GM10248 (cell line): ENCODE results near the gene PRRC2B.

Experiments
- CTCF ChIA-PET: fragments of 300-600 bp; sonication (Branson Sonifier 250); formaldehyde crosslinking; extraction: SDS; loops from one replicate; lab custom pipeline; 2021; ENCODE audit warnings: antibody characterized with exemption; lab: Yijun Ruan, JAX
- POLR2A ChIA-PET: fragments of 350-650 bp; sonication (Branson Sonifier 250); formaldehyde crosslinking; extraction: SDS; loops from one replicate; lab custom pipeline; 2020; ENCODE audit warnings: antibody characterized with exemption; lab: Yijun Ruan, JAX
- DNase-seq: peaks from one replicate; pipeline ENCODE4 v3.0.0; 2012; ENCODE audit errors: extremely low spot score
- CTCF ChIP-seq: IDR thresholded peaks from 2 replicates; pipeline ENCODE4 v1.5.1; 2012; ENCODE audit warnings: mild to moderate bottlenecking, low read depth; ENCODE audit errors: extremely low read depth, missing control alignments, control extremely low read depth

The PRRC2B gene

DNA sequence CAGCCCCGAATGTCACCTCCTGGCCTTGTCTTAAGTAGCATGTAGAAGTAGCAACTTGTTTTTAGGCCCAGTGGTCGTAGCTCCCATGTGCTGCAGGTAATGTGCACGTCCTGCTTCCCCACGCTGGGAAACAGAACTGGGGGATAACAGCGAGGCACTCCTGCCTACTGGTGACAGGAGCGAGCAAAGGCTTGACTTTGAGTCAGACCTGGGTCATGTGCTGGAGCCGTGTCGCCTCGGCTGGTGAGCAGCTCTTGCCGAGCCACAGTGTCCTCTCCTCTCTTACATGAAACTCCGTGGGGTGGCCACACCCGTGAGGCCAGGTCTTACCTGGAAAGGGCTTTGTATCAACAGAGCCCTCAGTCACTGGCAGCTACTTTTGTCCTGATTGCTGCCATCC lies 91.3 kb downstream of the PRRC2B start:
- DNase-seq: no peak
- POLR2A ChIA-PET: no interaction called here
- no peak for TF ChIP-seq CTCF
- CTCF ChIA-PET: no interaction called here

DNA sequence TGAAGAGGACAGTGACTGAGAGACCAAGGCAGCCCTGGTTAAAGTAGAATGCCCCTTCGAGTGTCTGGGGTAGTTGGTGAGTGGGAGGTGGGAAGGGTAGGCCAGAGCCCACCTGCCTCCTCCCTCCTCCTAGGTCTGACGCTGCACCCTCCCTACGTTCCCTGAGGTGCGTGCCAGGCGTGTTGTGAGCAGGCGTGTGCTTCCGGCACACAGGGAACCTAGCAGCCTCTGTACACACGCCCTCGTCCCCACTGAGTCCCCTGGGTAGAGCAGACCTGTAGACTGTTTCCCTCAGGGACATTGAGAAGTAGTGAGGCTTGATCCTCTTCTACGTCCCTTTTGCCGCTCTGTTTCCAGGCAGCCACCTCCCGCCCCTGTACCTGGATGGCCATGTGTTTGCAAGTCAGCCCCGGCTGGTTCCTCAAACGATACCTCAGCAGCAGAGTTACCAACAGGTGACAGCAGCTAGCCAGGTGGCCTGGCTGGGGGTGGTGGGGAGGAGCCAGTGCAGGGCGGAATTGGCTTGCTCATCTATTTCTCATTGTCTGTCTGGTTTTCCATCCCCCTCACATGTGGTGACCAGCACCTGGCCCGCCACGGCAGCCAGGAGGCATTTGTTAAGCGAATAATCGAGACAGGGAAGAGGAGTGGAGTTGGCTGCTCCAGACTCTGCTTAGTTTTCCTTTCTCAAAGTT lies 92.0 kb downstream of the PRRC2B start:
- POLR2A ChIA-PET: no interaction called here
- no peak for TF ChIP-seq CTCF
- CTCF ChIA-PET: no interaction called here
- DNase-seq: no peak

DNA sequence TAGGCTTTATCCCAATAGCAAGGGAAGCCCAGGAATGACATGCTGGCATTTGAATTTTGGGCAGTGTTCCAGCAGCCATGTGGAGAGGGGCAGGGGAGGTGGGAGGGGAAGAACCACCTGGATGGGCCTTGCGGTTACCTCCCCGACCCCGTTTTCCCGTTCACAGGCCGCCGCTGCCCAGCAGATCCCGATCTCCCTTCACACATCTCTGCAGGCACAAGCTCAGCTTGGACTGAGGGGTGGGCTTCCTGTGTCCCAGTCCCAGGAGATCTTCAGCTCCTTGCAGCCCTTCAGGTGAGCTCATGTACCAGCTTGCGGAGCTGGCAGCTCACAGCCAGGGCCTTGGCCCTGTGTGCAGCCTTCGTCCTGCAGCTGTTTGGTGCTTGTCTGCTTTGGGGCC lies 93.1 kb downstream of the PRRC2B start:
- ChIA-PET CTCF (interaction anchor here (0.9 to 1.2 kb wide), 2 partner anchors 8 to 9 kb away, joined by 3 read pairs; no protein-coding TSS in a partner anchor), POLR2A (no interaction called here)
- TF ChIP-seq CTCF: no peak
- DNase-seq: no peak

DNA sequence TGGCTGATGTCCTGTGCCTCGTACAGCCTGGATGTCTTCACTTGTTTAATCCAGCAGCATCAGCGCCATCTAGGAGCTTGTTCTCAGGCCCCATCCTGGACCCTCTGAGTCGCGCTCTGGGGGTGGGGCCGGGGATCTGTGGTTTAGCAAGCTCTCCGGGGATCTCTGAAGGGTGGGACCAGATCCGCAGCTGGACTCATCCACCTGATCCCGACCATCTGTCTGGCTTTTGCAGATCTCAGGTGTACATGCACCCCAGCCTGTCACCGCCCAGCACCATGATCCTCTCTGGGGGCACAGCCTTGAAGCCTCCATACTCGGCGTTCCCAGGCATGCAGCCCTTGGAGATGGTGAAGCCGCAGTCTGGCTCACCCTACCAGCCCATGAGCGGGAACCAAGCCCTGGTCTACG lies 93.7 kb downstream of the PRRC2B start:
- DNase-seq: no peak
- ChIA-PET CTCF (interaction anchor here (0.9 to 1.2 kb wide), 3 partner anchors 9 to 82 kb away, joined by 3 read pairs; no protein-coding TSS in a partner anchor), POLR2A (no interaction called here)
- TF ChIP-seq CTCF: no peak

GRCh38 chr9:131490514-131490913 lies 96.6 kb downstream of the PRRC2B start:
- no peak for DNase-seq
- ChIA-PET POLR2A (no interaction called here), CTCF (interaction anchor here (1.3 to 1.7 kb wide), 2 partner anchors 11 to 142 kb away, joined by 3 to 6 read pairs; no protein-coding TSS in a partner anchor)
- no peak for TF ChIP-seq CTCF

DNA sequence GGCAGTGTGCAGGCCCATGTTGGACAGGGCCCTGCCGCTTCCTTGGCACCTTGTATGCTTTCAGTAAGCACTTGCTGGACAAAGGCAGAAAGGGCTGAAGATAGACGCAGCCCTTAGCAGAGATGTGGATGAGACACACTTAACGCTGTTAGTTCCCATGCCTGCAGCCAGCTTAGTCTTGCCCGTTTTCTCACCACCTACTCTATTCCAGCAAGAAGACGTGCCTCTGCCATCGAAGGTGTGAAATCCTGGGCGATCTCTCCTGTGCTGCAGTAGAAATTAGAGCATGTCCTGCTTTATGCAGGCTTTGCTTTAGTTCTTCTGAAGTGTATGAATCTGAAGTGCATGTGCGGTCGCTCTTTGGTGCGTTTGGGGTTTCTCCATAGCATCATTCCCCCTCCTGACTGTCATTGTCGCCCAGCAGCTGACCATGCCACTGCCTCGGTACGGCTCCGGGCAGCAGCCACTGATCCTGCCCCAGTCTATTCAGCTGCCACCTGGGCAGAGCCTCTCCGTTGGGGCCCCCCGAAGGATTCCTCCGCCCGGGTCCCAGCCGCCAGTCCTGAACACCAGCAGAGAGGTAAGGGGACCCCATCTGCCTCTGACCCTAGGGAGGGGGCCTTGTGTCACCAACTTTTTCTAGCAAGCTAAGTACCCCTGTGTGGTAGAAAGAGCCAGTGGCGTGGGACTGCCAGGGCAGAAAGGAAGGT lies 97.3 kb downstream of the PRRC2B start:
- CTCF ChIA-PET: interaction anchor here (1.3 to 1.6 kb wide), 2 partner anchors 13 to 19 kb away, joined by 3 to 5 read pairs; no protein-coding TSS in a partner anchor
- POLR2A ChIA-PET: no interaction called here
- no peak for DNase-seq
- TF ChIP-seq CTCF: no peak
